ENCODE data around the gene GTF3C1.

GTF3C1 gene

DNA sequence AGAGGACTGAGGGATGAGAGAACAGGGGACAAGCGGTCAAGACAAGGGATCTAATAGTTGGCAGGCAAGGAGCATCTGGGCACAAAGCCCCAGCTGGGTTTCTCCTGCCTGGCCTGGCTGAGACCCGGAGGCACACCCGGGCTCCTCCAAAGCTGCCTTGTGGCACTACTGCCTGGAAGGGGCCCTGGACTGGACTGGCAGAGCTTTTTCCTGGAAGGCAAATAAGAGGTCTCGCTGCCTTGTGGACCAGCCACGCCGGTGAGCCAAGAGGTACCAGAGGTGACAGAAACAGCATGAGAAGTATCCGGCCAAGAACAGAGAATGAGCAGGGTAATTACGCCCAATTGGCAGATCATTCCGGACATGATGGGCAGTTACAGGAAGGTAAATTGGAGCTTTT lies 64.6 kb downstream of the GTF3C1 start:
- DNase-seq = no peak

- DNase-seq = no peak
Observed at GRCh38 chr16:27483624-27484023, 66.1 kb downstream of the GTF3C1 start.

- no peak for DNase-seq
Observed at GRCh38 chr16:27483088-27483437, 66.7 kb downstream of the GTF3C1 start.

DNA sequence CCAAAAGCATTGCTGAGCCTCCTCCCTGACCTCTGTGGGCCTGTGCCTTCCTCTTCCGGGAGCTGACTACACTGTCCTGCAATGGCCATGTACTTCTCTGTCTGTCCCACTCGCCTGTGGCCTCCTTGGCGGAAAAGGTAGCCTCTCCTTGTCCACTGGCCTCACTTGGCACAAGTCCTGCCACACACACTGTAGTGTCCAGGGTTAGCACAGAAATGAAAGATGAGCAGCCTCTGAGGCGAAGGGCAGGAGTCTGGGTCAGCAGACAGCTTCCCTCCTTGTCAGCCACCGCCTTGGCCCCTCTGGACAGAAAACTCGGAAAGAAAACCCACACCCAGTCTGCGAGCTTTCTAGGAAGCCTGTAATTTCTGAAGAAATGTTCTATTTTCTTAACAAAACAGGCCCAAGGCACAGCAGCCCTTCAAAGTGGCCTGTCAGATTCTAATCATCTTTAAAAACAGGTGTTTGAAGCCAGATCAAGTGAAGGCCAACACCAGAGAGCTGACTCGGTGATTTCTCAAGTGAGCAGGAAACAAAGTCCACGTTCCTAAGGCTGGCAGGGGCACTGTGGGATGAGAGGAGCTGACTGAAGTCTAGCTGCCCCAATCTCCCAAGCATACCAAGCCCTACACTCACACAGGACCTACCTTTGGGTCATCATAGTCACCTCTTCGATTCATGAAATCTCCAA lies 67.2 kb downstream of the GTF3C1 start:
- no peak for DNase-seq

GRCh38 chr16:27481282-27481934 lies 68.3 kb downstream of the GTF3C1 start:
- DNase-seq = no peak

DNA sequence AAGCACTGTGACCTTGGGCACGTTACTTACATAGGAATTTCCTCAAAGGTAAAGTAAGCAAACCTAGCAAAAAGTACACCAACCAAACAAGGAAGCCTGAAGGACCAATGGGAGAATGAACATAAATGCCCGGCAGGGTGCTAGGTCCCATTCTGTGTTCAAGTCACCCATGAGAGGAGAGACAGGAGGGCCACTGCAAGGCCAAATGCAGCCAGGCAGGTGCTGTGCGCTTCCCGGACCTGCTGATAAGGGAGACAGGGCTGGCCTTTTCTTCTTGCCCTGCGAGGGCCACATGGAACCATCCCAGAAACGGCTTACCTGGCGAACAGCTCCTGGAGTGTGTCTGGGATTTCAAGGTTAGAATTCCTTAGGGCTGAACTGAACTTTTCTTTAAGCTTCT lies 69.0 kb downstream of the GTF3C1 start:
- no peak for DNase-seq

DNA sequence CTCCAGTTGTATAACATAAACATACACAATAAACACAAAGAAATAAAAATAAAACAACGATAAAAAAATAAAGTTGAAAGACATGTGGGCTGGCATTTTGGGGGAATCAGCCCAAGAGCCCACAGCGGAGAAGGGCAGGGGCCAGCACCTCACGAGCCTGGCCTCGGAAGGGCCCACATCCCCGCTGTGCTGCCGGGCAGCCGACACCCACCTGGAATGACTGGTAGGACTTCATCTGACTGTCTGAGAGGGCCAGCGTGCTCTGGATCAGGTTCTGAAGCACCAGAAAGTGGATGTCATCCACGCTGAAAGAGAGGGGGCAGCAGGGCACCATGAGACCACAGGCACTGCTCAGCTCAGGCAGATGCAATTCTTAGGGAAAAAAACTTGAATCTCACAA lies 73.5 kb downstream of the GTF3C1 start:
- no peak for DNase-seq

DNA sequence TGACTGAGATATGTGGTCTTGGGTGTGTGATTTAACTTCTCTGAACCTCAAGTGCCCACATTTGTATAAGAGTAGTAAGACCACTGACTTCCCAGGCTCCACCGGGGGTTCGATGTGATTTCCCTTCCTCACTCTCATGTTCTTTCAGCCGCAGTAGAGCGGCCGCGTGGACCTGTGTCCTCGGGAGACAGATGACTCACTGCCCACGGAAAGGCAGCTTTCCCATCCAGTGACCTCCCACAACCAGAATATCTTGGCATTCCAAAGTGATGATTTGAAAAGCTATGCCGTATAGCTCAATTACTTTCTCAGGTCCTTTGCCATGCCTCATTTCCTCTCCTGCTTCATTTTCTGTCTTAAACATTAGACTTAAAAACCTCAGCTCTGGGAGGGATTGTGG lies 74.2 kb downstream of the GTF3C1 start:
- no peak for DNase-seq

DNA sequence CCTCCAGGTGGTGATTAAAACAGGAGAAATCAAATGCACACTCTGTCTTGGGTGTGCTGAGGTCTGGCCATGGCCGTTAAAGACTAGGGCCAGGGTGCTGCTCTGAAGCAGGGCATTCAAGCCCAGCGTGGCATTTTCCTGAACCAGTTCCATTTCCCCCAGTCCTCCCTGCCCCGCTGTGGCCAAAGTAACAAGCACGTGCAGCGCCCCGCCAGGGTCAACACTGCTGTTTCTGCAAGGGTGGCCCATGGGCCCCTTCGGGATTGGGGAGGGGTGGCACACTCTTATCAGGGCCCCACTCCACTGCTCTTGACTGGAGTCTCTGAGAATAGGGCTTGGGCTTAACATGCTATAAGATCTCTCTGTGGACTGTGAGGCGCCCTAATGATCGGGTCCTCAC lies 74.8 kb downstream of the GTF3C1 start:
- no peak for DNase-seq

GRCh38 chr16:27474041-27474440 lies 75.7 kb downstream of the GTF3C1 start:
- DNase-seq = no peak

- no peak for DNase-seq
Observed at GRCh38 chr16:27473101-27473900, 76.4 kb downstream of the GTF3C1 start.

DNA sequence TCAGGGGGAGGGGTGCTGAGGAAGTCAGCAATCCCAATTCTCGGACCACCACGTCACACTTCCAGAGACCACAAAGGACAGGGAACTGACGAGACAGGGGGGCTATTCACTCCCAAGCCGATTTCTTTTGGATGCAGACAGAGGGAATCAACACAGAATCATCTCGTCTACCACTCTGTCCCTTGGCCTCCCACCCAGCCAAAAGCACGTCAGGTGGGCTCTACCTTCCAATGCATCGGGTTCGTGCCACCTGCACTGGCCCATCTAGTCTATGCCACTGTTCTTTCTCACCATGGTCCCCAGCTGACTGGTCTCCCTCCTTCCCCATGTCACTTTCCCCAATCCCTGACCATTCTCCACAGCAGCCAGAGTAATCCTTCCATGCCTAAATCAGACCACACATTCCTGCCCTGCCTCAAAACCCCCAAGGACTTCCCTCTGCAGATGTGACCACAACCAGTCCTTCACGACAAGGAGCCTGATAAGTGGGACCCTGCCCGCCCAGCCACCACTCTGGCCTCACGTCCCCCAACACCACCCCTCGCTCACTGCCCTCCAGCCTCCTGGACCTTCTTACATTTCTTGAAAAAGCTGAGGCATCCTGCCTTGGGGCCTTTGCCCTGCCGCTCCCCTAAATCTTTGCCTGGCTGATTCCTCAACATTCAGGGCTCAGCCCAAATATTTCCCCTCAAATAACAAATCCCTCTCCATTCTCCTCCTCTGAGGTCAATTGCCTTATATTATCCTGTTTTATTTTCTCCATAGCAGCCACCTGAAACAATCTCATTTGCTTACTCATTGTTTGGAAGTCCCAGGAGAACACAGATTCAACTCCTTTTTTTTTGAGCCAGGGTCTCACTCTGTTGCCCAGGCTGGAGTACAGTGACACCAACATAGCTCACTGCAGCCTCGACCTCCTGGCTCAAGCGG lies 77.4 kb downstream of the GTF3C1 start:
- DNase-seq = no peak

GRCh38 chr16:27471661-27472060 lies 78.1 kb downstream of the GTF3C1 start:
- DNase-seq = no peak

DNA sequence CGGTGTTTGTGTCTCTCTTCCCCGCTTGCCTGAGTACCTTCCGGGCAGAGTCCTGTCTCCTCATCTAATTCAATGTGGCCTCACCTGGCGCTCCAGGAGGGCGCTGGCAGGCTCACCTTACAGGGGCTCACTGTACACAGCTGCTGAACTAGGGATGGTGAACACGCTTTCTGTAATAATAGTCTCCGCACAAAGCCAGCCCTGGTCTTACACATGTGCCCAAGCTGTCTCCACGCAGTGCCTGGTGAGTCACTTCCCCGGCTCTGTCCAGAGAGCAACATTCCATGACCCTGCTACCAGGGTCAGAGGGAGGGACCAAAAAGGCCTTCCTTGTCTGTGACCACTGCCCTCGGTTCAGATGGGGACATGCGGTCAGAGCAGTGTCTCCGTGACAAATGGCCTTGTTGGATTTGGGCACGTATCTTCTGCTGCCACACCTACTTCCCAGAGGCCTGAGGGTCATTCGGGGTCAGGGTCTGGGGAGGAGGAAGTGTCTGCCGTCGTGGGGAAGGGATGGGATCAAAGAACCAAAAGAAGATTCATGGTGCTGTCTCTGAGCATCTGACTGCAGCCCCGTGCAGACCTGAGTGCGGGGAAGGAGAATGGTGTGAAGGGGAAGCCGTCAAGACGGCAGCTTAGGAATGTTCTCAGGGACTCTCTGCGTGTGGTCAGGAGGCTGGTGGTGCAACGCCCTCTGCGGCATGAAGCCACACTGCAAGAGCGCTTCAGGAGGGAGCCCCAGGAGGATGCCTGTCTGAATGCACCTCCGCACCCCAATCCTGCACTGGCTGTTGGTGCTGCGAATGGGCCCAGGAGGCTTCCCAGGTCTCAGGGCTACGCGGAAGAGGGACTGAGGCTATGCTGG lies 78.9 kb downstream of the GTF3C1 start:
- no peak for DNase-seq

DNA sequence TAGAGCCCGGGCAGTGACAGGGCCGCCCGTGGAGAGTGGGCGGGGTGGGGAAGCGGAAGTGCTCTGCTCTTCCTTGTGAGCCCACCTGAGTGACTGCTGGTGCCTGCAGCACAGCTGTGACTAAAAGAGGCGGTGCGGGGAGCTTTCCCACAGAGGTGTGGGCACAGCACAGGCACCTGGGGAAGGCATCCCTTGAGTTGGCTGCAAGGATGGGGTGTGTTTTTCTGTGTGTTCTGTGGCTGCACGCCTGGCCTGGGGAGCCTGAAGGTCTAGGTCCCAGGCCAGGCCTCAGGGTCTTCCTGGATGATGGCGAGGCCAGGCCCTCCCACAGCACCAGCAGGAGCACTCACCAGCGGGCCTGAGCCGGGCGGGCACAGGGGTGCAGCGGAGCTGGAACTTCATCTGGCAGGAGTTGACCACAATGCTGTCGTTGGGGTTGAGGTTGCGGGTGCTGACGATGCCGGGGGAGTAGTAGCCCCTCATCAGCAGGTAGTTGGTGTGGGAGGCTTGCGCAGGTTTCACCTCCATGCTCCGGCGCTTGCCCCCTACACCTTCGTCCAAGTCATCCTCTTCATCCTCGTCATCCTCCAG lies 80.7 kb downstream of the GTF3C1 start:
- DNase-seq = no peak

- DNase-seq = no peak
Observed at GRCh38 chr16:27465483-27465879, 84.2 kb downstream of the GTF3C1 start.

- DNase-seq = no peak
Observed at GRCh38 chr16:27464626-27465482, 84.9 kb downstream of the GTF3C1 start.

DNA sequence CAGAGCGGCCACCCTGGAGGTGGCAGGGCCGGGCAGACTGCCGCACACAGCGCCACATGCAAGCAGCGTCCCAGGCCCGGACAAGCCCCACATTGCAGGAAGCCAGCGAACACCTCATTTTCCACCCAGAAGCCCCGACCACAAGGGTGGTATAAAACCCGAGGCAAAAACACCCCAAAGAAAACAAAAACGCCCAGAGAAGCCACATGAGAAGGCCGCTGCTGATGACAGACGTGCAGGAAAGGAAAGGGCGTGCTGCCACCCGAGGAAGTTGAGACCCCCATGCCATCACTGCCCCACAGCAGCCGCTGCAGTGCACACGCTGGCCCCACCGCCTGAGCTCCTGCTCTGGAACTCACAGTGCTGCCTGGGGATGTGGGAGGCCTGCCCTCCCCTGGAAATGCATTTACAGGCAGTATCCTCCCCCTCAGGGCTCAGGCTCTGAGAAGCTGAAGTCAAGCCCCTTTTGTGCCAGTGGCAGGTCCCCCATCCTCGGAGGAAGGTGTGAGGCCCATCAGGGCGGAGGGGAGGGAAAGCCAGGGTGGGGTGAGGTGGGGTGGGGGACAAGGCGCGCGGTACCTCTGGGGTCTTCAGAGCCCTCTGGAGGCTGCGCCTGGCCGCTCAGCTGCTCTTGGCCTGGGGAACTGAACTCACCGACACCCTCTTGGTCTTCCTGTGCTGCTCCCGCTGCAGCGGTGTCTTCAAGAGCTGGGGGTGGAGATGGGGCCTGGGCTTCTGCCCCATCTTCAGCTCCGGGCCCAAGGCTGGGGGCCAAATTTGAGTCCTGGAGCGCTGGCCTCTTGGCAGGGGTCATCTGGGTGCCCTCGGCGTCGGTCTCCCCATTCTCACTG lies 85.7 kb downstream of the GTF3C1 start:
- DNase-seq = peak; percentile 56

Measured in activated gamma-delta T cell (primary cell).